GM12891 (cell line): ENCODE results near the gene PRSS35.

Source experiments
- PAX5 ChIP-seq: IDR thresholded peaks from 2 replicates; pipeline ENCODE4 v1.6.1; 2011; ENCODE audit warnings: low read length, moderate library complexity, mild to moderate bottlenecking; ENCODE audit not compliant: insufficient read depth, severe bottlenecking
- POLR2A ChIP-seq: IDR thresholded peaks from 2 replicates; pipeline ENCODE4 v1.6.1; 2011; ENCODE audit warnings: low read depth, low read length, control low read depth
- POLR2AphosphoS5 ChIP-seq: IDR thresholded peaks from 2 replicates; pipeline ENCODE4 v1.6.1; 2011; ENCODE audit warnings: low read depth, low read length, control low read depth
- POU2F2 ChIP-seq: IDR thresholded peaks from 2 replicates; pipeline ENCODE4 v1.6.1; 2011; ENCODE audit warnings: low read depth, mild to moderate bottlenecking, control low read depth, low read length, moderate library complexity
- SPI1 ChIP-seq: IDR thresholded peaks from 2 replicates; pipeline ENCODE4 v1.6.1; 2011; ENCODE audit warnings: low read depth, low read length, control low read depth
- TAF1 ChIP-seq: IDR thresholded peaks from 2 replicates; pipeline ENCODE4 v1.6.1; 2011; ENCODE audit warnings: low read depth, low read length, control low read depth

DNA sequence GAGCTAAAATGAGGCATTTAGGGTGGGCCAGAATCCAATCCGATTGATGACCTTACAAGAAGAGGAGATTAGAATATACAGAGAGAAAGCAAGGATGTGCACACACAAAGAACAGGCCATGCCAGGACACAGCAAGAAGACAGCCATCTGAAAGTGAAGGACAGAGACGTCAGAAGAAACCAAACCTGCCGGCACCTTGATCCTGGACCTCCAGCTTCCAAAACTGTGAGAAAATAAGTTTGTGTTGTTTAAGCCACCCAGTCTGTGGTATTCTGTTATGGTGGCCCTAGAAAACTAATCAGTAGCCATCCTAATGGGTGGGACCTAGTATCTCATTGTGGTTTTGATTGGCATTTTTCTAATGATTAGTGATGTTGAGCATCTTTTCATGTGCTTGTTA lies 41.7 kb upstream of the PRSS35 start:
- TF ChIP-seq POLR2AphosphoS5 (no peak), POLR2A (no peak), TAF1 (no peak), PAX5 (no peak), SPI1 (no peak), POU2F2 (no peak)
